Coronary artery (tissue), 2 donors: ENCODE measurements around the gene CAAP1.
"Not testable (repeated sequence)": the region's sequence is repeated elsewhere in the genome, so short reads cannot be mapped to it uniquely, and the experiment has no call there.

Experiments used
- DNase-seq: peaks from one replicate; pipeline ENCODE4 v3.0.0-alpha.2; 2017; ENCODE audit warnings: low spot score
- H3K27ac ChIP-seq, 2 donors: fragments of 200-600 bp; sonication (generic); one replicate each; pipeline ENCODE4 v1.5.1; 2016 to 2019
- H3K4me3 ChIP-seq: fragments of 200-600 bp; sonication (generic); 2 replicates; pipeline ENCODE4 v1.5.1; 2016; ENCODE audit warnings: mild to moderate bottlenecking, moderate library complexity
- CTCF ChIP-seq: fragments of 200-600 bp; sonication (generic); IDR thresholded peaks from one replicate; pipeline ENCODE4 v1.5.1; 2019; ENCODE audit warnings: antibody characterized with exemption

CAAP1 gene

GRCh38 chr9:26833792-26834191 lies 58.8 kb downstream of the CAAP1 start:
- TF ChIP-seq CTCF = no peak
- DNase-seq = no peak
- Histone ChIP-seq H3K4me3 (no peak overlapping the region), H3K27ac (no peak overlapping the region)

GRCh38 chr9:26828391-26828955 lies 64.1 kb downstream of the CAAP1 start:
- not testable (repeated sequence) for DNase-seq, H3K27ac ChIP-seq

GRCh38 chr9:26814799-26815198 lies 77.8 kb downstream of the CAAP1 start:
- no peak overlapping the region for H3K4me3 ChIP-seq
- no peak overlapping the region for H3K27ac ChIP-seq
- no peak for DNase-seq
- no peak for TF ChIP-seq CTCF

More at GRCh38 chr9:26828391-26828955, 64.1 kb downstream of the CAAP1 start:
- H3K4me3 ChIP-seq = not testable (repeated sequence)

- TF ChIP-seq CTCF = no peak
- Histone ChIP-seq H3K27ac (no peak overlapping the region), H3K4me3 (no peak overlapping the region)
- no peak for DNase-seq
These were observed 79.4 kb downstream of the CAAP1 start for GRCh38 chr9:26813247-26813646.

- no peak for TF ChIP-seq CTCF
- no peak overlapping the region for H3K27ac ChIP-seq
- no peak overlapping the region for H3K4me3 ChIP-seq
- DNase-seq = no peak
These were observed 80.4 kb downstream of the CAAP1 start for GRCh38 chr9:26812217-26812616.

- Histone ChIP-seq H3K27ac (no peak overlapping the region), H3K4me3 (no peak overlapping the region)
- DNase-seq = no peak
- no peak for TF ChIP-seq CTCF
These were observed 81.5 kb downstream of the CAAP1 start for GRCh38 chr9:26811106-26811505.

- no peak for TF ChIP-seq CTCF
- no peak for DNase-seq
- no peak overlapping the region for H3K4me3 ChIP-seq
- H3K27ac ChIP-seq = no peak overlapping the region
These were observed 82.8 kb downstream of the CAAP1 start for GRCh38 chr9:26809795-26810194.

GRCh38 chr9:26807161-26807560 lies 85.4 kb downstream of the CAAP1 start:
- no peak for DNase-seq
- Histone ChIP-seq H3K4me3 (no peak overlapping the region), H3K27ac (no peak overlapping the region)
- no peak for TF ChIP-seq CTCF
